ENCODE measurements around the gene TMEM151A. TPM values are rescaled to one million over a fixed set of nuclear protein-coding genes. Genes with fewer than 3 reads are reported as not detected.
A peak's percentile ranks its signal among the peaks of the same experiment; 100 is the strongest.

The TMEM151A gene
- total RNA-seq, 2 donors from 2014 or later: 0.37 to 0.47 TPM

GRCh38 chr11:66326261-66327111 is 34.8 kb downstream of the TMEM151A start:
- Histone ChIP-seq H3K4me3 (no peak overlapping the region), H3K4me1 (peaks cover 14% of the 10 kb centered on the region), H3K9me3 (no peaks in the 10 kb centered on the region), H3K27me3 (no peaks in the 10 kb centered on the region), H3K9ac (ENCODE audit: low read depth in 2 of 2, low read length in 2 of 2) (no peak overlapping the region), H3K36me3 (no peaks in the 10 kb centered on the region), H3K27ac (no peak overlapping the region)
- intact Hi-C loops (cut with DNase I): loop anchor here (5.0 kb wide), 1 partner anchor 61 kb away; no protein-coding TSS in a partner anchor
- DNase-seq: no peak
- TF ChIP-seq CTCF (IDR thresholded peaks at IDR 0.05): no peak

GRCh38 chr11:66327171-66328030 is 35.7 kb downstream of the TMEM151A start:
- no peaks in the 10 kb centered on the region for H3K27me3 ChIP-seq
- H3K27ac ChIP-seq: no peak overlapping the region
- H3K9ac ChIP-seq (ENCODE audit: low read depth in 2 of 2, low read length in 2 of 2): peak overlapping the region in 1 of 2 donors; percentile 55
- intact Hi-C loops (cut with DNase I): loop anchor here (5.0 kb wide), 1 partner anchor 60 kb away; no protein-coding TSS in a partner anchor
- H3K9me3 ChIP-seq: no peaks in the 10 kb centered on the region
- DNase-seq: no peak
- H3K4me1 ChIP-seq: peaks cover 14% of the 10 kb centered on the region
- no peak for TF ChIP-seq CTCF (IDR thresholded peaks at IDR 0.05)
- H3K4me3 ChIP-seq: no peak overlapping the region
- no peaks in the 10 kb centered on the region for H3K36me3 ChIP-seq

- Histone ChIP-seq H3K4me1 (peaks cover 14% of the 10 kb centered on the region), H3K9me3 (no peaks in the 10 kb centered on the region), H3K9ac (ENCODE audit: low read depth in 2 of 2, low read length in 2 of 2) (peak overlapping the region in 1 of 2 donors; percentile 47), H3K4me3 (no peak overlapping the region), H3K27ac (peak overlapping the region; percentile 15), H3K27me3 (no peaks in the 10 kb centered on the region), H3K36me3 (no peaks in the 10 kb centered on the region)
- DNase-seq: no peak
- TF ChIP-seq CTCF (IDR thresholded peaks at IDR 0.05): no peak
- intact Hi-C loops (cut with DNase I): loop anchor here (5.0 kb wide), 1 partner anchor 59 kb away; no protein-coding TSS in a partner anchor
These were observed 36.3 kb downstream of the TMEM151A start for GRCh38 chr11:66328031-66328301.

GRCh38 chr11:66328302-66329144 is 36.8 kb downstream of the TMEM151A start:
- Histone ChIP-seq H3K27ac (peak overlapping the region; percentile 15), H3K9ac (ENCODE audit: low read depth in 2 of 2, low read length in 2 of 2) (peak overlapping the region in 1 of 2 donors; percentile 47), H3K4me1 (peaks cover 14% of the 10 kb centered on the region), H3K36me3 (no peaks in the 10 kb centered on the region), H3K27me3 (no peaks in the 10 kb centered on the region), H3K4me3 (no peak overlapping the region), H3K9me3 (no peaks in the 10 kb centered on the region)
- DNase-seq: peak; percentile 80
- intact Hi-C loops (cut with DNase I): loop anchor here (5.0 kb wide), 1 partner anchor 59 kb away; no protein-coding TSS in a partner anchor
- TF ChIP-seq CTCF (IDR thresholded peaks at IDR 0.05): peak; percentile 96

Data from colonic mucosa (tissue), 4 donors.